Endothelial cell of umbilical vein (primary cell): ENCODE measurements around the gene RASGRF2. TPM values are rescaled to one million over a fixed set of nuclear protein-coding genes. Genes with fewer than 3 reads are reported as not detected.

ENCODE experiments used
- BruUV-seq: library from RNA; stranded (reverse); fragments of 400-500 nt; replicated peaks from 2 replicates; lab custom pipeline; 2021; lab: Mats Ljungman, UMichigan
- CTCF ChIA-PET: fragments of 300-600, 350-600 bp; sonication (Branson Sonifier 250); formaldehyde crosslinking; loops from one replicate; lab custom pipeline; 2021; ENCODE audit warnings: antibody characterized with exemption, inconsistent platforms; lab: Charles Lee
- POLR2A ChIA-PET: fragments of 300-600, 350-600 bp; sonication (Branson Sonifier 250); formaldehyde crosslinking; loops from one replicate; lab custom pipeline; 2021; ENCODE audit warnings: antibody characterized with exemption, inconsistent platforms; lab: Charles Lee
- DNase-seq: peaks from one replicate; pipeline ENCODE4 v3.0.0-alpha.2; 2011; ENCODE audit warnings: low read depth, low spot score
- FAIRE-seq: peaks from 2 replicates; lab custom pipeline; 2011; peaks lifted over from hg19 to GRCh38; lab: Jason Lieb, UNC
- H2AFZ ChIP-seq: 2 replicates; pipeline ENCODE4 v1.6.0; 2012; ENCODE audit warnings: low read depth, low read length, control low read depth, inconsistent platforms
- H3K27ac ChIP-seq: 2 replicates; pipeline ENCODE4 v1.5.1; 2011; ENCODE audit warnings: low read depth, mild to moderate bottlenecking, control low read depth, low read length, moderate library complexity; ENCODE audit not compliant: insufficient read depth
- H3K27me3 ChIP-seq, 2 experiments: 2 replicates each; pipeline versions ENCODE4 v1.6.0 to v1.6.1; 2011; ENCODE audit warnings: low read length in 2 of 2, mixed read lengths in 1 of 2; ENCODE audit not compliant: control insufficient read depth in 2 of 2, insufficient read depth in 2 of 2
- H3K36me3 ChIP-seq, 2 experiments: 2 replicates in 1 of 2; 3 replicates in 1 of 2; pipeline ENCODE4 v1.5.1; 2011; ENCODE audit warnings: low read length in 2 of 2, mild to moderate bottlenecking in 1 of 2, moderate library complexity in 1 of 2; ENCODE audit not compliant: control insufficient read depth in 2 of 2, insufficient read depth in 2 of 2; ENCODE audit errors: extremely low read depth in 1 of 2
- H3K4me1 ChIP-seq: 3 replicates; pipeline ENCODE4 v1.5.1; 2011; ENCODE audit warnings: mild to moderate bottlenecking, low read length; ENCODE audit not compliant: control insufficient read depth, insufficient read depth; ENCODE audit errors: extremely low read depth
- H3K4me2 ChIP-seq: 2 replicates; pipeline ENCODE4 v1.6.1; 2011; ENCODE audit warnings: low read length, control low read depth, mixed read lengths; ENCODE audit not compliant: insufficient read depth
- H3K4me3 ChIP-seq, 3 experiments: fragments of 200-600 bp in 1 of 3; sonication (generic), shearing (Covaris generic) in 1 of 3; replicated peaks in 1 of 3; 2 replicates each; pipeline ENCODE4 v1.5.1; 2011 to 2016; ENCODE audit warnings: control low read depth in 3 of 3, low read length in 3 of 3, mild to moderate bottlenecking in 2 of 3, inconsistent platforms in 1 of 3, low read depth in 1 of 3, moderate library complexity in 1 of 3; ENCODE audit not compliant: insufficient read depth in 1 of 3
- H3K79me2 ChIP-seq: 2 replicates; pipeline ENCODE4 v1.6.0; 2012; ENCODE audit warnings: low read length, inconsistent platforms; ENCODE audit not compliant: control insufficient read depth, insufficient read depth
- H3K9ac ChIP-seq: replicated peaks from 2 replicates; pipeline ENCODE3; 2011; ENCODE audit warnings: low read length, control low read depth; ENCODE audit not compliant: insufficient read depth; ENCODE audit errors: extremely low read depth
- H3K9me1 ChIP-seq: replicated peaks from 3 replicates; pipeline ENCODE4 v1.6.0; 2011; ENCODE audit warnings: mild to moderate bottlenecking, low read length; ENCODE audit not compliant: control insufficient read depth, insufficient read depth; ENCODE audit errors: extremely low read depth
- H3K9me3 ChIP-seq: replicated peaks from 2 replicates; pipeline ENCODE4 v1.5.1; 2012; ENCODE audit warnings: low read length, inconsistent platforms; ENCODE audit not compliant: control insufficient read depth, insufficient read depth
- H4K20me1 ChIP-seq: replicated peaks from 2 replicates; pipeline ENCODE3; 2011; ENCODE audit warnings: mild to moderate bottlenecking, low read length; ENCODE audit not compliant: control insufficient read depth, insufficient read depth; ENCODE audit errors: extremely low read depth
- CTCF ChIP-seq, 2 donors: IDR thresholded peaks; 1 replicate in 1 of 2; 2 replicates in 1 of 2; pipeline ENCODE4 v1.5.1; 2011; ENCODE audit warnings: low read length in 2 of 2, mild to moderate bottlenecking in 2 of 2, moderate library complexity in 2 of 2, control low read depth in 1 of 2, inconsistent platforms in 1 of 2, low read depth in 1 of 2; ENCODE audit not compliant: insufficient read depth in 1 of 2; ENCODE audit errors: extremely low read depth in 1 of 2
- EZH2 ChIP-seq: IDR thresholded peaks from 2 replicates; pipeline ENCODE4 v1.6.1; 2012; ENCODE audit warnings: borderline replicate concordance, low read depth, mild to moderate bottlenecking, moderate library complexity, low read length, inconsistent platforms; ENCODE audit not compliant: severe bottlenecking
- FOS ChIP-seq: IDR thresholded peaks from 2 replicates; pipeline ENCODE4 v1.6.1; 2011; ENCODE audit warnings: mild to moderate bottlenecking, low read length, moderate library complexity, borderline replicate concordance; ENCODE audit not compliant: insufficient read depth
- GATA2 ChIP-seq: IDR thresholded peaks from 2 replicates; pipeline ENCODE4 v1.7.0; 2011; ENCODE audit warnings: low read depth, mild to moderate bottlenecking, moderate library complexity, mixed read lengths, low read length; ENCODE audit not compliant: insufficient read length, insufficient read depth
- JUN ChIP-seq: IDR thresholded peaks from 2 replicates; pipeline ENCODE4 v1.6.1; 2011; ENCODE audit warnings: borderline replicate concordance, low read depth; ENCODE audit not compliant: insufficient read length, insufficient read depth
- MYC ChIP-seq: IDR thresholded peaks from one replicate; pipeline ENCODE4 v1.6.1; 2011; ENCODE audit warnings: mild to moderate bottlenecking, low read depth, low read length
- POLR2A ChIP-seq: IDR thresholded peaks from 2 replicates; pipeline ENCODE4 v1.6.1; 2012; ENCODE audit warnings: low read depth, mild to moderate bottlenecking, control low read depth, low read length
- POLR2AphosphoS5 ChIP-seq: IDR thresholded peaks from 2 replicates; pipeline ENCODE4 v1.6.1; 2012; ENCODE audit warnings: low read depth, mild to moderate bottlenecking, control low read depth, low read length, moderate library complexity; ENCODE audit not compliant: insufficient read depth
- dilution Hi-C: fragments of 300-500 bp; cut with MboI; formaldehyde crosslinking; loops from one replicate; pipeline ENCODE4 v1.15.0; 2019; ENCODE audit warnings: low sequenced_read_pairs; ENCODE audit not compliant: extremely low pct_ligation_motif_present
- intact Hi-C: fragments of 100-400 bp; cut with micrococcal nuclease; formaldehyde crosslinking; loops from one replicate; pipeline ENCODE4 v1.10.0; 2022
- polyA plus RNA-seq, 4 experiments: library from polyadenylated mRNA; depleted of rRNA in 3 of 4; stranded (reverse) in 3 of 4; unstranded in 1 of 4; fragments of >200 nt; gene quantifications; 2 replicates each; pipeline versions ENCODE4 v1.2.1 to v1.2.3, GENCODE V29; 2011 to 2012; ENCODE audit warnings: missing spikeins in 1 of 4
- total RNA-seq: library from RNA; stranded (reverse); gene quantifications from 2 replicates; pipeline ENCODE4 v1.2.3, GENCODE V29; 2021
- TF ChIP-seq, protein P1 (sequence below): IDR thresholded peaks from 2 replicates; pipeline ENCODE4 v1.6.1; 2011; ENCODE audit not compliant: insufficient read depth, insufficient read length

Gene RASGRF2
- total and polyA plus RNA-seq, 2 donors (not counting 3 experiments of a cell fraction or from before 2014, with no cell fraction given), result 0.41 to 4.0 TPM

- Histone ChIP-seq H3K9me1 (no peaks in the 10 kb centered on the region), H3K9ac (no peak overlapping the region), H3K9me3 (no peaks in the 10 kb centered on the region), H3K4me2 (no peak overlapping the region), H2AFZ (no peak overlapping the region), H3K4me3 (no peak overlapping the region), H3K27me3 (peaks cover 2 to 6% of the 10 kb centered on the region in 2 experiments), H3K4me1 (no peaks in the 10 kb centered on the region), H3K79me2 (no peaks in the 10 kb centered on the region), H3K27ac (no peak overlapping the region), H4K20me1 (no peaks in the 10 kb centered on the region), H3K36me3 (no peaks in the 10 kb centered on the region)
- dilution Hi-C loops (no loop called here), intact Hi-C loops (no loop called here)
- POLR2A ChIA-PET, result no interaction called here
- DNase-seq (no peak), FAIRE-seq (no peak)
- TF ChIP-seq POLR2AphosphoS5 (no peak), CTCF (IDR thresholded peaks at IDR 0.05; ENCODE audit: extremely low read depth in 1 of 2, insufficient read depth in 1 of 2, low read depth in 1 of 2, low read length in 2 of 2) (no peak), GATA2 (no peak), POLR2A (no peak), JUN (no peak), MYC (no peak), EZH2 (no peak), FOS (no peak)
- TF ChIP-seq, protein P1, sequence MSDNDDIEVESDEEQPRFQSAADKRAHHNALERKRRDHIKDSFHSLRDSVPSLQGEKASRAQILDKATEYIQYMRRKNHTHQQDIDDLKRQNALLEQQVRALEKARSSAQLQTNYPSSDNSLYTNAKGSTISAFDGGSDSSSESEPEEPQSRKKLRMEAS, result no peak
- CTCF ChIA-PET, result no interaction called here
- no TSS peak for BruUV-seq
These were observed 212.5 kb downstream of the RASGRF2 start for GRCh38 chr5:81172710-81173109.
